NCI-H2029 (cell line): ENCODE data around the gene DNAJC11.
"Not testable (repeated sequence)": the region's sequence is repeated elsewhere in the genome, so short reads cannot be mapped to it uniquely, and the experiment has no call there.

Experiments used
- DNase-seq: peaks from one replicate; lab custom pipeline; 2025; lab: John Stamatoyannopoulos, UW

DNAJC11 gene

DNA sequence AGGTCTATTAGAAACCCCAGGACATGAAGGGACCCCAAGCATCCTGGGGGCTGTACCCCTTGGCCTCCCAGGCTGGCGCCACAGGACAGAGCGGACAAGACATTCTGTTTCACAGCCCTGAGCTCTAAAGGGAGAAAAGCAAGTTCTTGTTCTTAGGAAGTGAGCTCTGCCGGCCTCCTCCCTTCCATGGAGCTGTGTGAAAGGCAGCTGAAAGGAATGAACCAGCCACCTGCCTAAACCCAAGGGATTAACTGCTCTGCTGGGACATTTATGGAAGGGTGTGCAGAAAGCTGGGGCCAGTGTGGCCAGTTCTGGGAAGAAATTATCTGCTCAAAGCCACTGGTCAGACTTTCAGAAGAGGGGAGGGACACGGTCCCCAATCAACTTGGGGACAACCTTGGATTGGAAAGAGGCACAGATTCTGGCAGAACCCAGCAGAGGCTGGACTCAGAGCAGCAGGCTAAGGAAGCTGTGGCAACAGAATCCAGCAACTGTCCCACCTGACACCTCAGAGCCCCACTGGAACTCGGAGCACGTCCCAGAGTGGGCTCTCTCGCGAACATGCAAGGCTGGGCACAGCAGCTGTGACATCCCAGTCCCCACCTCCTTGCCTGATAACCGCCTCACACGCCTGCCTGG, 101.1 kb downstream of the DNAJC11 start:
- DNase-seq: no peak

DNA sequence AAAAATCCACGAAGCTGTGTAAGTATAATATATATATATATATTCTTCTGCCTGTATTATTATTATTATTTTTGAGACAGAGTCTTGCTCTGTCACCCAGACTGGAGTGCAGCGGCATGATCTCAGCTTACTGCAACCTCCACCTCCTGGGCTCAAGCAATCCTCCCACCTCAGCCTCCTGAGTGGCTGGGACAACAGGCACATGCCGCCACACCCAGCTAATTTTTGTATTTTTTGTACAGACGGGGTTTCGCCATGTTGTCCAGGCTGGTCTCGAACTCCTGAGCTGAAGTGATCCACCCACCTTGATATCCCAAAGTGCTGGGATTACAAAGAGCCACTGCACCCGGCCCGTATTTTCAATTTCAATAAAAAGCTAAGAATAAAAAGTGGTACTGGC, 101.6 kb downstream of the DNAJC11 start:
- DNase-seq: not testable (repeated sequence)

DNA sequence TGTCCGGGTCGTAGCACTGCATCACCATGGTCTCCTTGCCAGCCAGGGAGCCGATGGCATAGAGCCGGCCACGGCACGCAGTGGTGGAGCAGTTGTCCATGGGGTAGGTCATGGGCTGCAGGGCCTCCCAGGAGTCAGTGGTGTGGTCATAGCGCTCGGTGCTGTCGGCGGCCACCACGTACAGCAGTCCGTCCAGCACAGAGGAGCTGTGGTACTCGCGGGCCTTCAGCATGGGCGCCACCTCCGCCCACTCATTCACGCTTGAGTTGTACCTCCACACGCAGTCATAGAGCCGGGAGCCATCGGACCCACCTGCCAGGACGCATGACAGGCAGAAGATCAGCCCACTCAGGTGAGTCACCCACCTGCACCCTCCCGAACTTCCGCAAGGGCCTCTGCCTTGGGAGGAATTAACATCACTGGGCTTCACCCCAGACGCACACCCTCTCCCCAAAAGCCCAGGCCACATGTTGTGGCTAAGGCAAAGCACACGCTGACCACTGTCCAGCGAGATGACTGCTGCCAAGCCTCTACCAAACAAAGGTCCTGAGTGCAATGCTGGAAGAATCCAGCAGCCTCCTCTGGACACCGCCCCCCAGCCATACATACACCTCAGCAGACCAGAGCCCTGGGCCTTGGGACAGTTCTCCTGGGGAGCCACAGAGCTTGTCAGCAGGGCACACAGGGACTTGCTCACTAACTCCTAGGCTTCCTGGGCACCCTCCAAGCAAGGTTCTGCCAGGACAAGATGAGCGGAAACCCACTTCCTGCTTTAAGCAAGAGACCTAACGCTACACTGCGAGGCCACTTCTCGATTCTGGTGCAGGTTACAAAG, 102.3 kb downstream of the DNAJC11 start:
- no peak for DNase-seq

DNA sequence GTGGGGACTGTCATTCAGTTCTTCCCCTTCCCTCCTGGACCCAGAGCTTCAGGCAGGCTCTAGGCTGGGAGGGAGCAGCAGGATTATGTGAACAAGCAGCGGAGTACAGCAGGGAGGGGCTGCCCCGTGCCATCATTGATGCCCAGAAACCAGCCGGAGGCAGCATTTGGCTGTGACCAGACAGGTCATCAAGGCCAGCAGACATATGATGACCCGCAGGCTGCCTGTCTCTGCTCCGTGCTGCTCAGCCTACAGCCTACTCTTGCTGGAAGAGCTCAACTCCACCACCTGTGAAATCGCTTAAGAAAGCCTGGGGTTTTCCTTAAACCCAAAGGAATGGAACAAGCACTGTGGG, 103.9 kb downstream of the DNAJC11 start:
- no peak for DNase-seq

DNA sequence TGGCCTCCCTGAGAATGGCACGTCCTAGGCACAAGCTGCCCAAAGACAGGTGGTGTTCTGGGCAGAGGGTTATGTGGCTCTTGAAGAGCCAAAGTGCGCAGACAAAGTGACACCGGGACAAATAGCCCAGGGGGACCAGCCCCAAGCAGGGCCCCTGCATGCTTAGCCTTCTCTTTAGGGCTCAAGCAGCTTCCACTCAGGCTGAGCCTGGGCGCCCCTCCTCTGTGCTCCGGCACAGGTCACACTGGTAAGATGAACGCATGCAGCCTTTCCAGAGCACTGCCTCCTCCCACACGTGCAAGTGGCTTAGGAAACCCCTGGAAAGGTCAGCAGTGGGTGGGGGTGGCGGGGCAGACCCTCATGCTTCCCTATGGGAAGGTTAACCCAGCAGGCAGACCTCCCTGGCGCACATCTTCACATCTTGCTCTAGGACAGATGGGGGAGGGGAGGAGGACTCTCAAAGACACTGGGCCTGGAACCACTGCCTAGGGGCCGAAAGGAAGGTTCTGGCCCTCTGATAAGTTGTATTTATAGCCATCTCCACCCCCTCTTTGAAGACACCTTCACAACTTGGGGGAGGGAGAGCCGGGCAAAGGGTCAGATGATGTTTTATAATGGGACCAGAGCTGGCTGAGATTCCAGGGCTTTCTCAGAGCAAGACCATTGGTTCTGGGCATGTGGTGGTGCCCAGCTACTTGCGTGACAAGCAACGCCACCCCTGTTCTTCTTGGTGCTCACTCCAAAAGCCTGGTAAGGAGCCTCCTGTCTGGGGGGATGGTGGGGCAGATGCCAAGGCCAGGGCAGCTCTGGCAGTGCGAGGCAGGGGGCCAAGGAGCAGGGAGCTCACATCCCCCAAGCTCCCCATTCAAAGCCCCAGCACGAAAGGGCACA, 104.5 kb downstream of the DNAJC11 start:
- no peak for DNase-seq

DNA sequence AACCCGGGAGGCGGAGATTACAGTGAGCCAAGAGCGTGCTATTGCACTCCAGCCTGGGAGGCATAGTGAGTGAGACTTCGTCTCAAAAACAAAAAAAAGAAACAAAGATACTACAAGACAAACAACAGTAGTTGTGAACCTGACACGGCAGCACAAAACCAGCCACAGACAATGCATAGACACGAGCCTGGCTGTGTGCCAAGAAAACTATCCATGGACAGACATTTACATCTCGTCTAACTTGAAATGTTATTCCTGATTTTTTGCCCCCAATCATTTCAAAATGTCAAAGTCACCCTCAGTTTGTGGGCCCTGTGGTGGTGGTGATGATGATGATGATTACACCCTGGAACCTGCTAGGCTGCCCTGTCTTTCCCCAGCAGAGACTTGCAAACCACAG, 105.3 kb downstream of the DNAJC11 start:
- DNase-seq: no peak

DNA sequence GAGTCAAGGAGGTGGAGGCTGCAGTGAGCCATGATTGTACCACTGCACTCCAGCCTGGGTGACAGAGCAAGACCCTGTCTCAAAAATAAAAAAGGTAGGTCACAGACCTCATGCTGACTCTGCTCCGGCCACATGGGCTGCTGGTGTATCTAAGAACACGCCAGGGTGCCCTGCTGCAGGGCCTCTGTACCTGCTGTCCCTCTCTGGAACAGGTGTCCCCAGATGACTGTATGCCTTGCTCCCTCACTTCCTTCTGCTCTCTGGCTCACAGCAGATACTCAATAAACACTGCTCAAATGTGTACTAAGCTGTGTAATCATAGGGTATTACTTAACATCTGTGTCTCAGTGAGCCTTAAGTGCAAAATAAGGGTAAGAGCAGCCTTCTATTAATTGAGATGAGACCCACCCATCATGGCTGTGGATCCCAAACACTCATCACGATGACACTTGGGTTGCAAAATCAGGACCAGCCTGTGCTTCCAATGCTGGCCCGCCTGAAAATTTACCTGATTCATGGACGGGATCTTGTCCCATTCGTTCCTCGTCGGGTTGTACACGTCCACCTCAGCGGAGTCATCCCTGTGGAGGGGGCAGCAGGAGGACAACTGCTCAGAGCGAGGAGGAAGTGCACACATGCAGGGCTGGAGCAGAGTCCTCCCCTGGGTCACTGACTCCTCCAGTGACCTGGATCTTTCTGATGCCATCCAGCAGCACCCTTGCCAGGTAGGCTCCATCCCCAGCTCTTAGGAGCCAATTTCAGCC, 106.5 kb downstream of the DNAJC11 start:
- DNase-seq: no peak

DNA sequence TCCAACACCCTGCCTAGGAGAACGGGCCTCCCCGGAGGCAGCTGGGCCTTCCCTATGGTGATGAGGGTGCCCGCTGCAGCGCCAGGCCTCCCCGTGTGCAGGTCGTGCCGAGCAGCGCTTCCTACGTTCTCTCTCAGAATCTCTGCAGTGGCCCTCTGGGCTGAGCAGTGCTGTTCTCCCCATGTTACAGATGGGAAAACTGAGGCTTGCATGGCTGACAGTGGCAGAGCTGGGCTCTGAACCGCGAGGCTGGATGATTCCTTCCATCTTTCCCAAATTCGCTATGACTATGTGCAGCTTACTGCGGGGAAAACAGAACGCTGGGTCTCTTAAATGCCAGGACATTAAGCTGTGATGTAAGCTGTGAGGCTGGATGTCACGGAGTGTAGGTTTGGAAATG, 107.8 kb downstream of the DNAJC11 start:
- DNase-seq: no peak

DNA sequence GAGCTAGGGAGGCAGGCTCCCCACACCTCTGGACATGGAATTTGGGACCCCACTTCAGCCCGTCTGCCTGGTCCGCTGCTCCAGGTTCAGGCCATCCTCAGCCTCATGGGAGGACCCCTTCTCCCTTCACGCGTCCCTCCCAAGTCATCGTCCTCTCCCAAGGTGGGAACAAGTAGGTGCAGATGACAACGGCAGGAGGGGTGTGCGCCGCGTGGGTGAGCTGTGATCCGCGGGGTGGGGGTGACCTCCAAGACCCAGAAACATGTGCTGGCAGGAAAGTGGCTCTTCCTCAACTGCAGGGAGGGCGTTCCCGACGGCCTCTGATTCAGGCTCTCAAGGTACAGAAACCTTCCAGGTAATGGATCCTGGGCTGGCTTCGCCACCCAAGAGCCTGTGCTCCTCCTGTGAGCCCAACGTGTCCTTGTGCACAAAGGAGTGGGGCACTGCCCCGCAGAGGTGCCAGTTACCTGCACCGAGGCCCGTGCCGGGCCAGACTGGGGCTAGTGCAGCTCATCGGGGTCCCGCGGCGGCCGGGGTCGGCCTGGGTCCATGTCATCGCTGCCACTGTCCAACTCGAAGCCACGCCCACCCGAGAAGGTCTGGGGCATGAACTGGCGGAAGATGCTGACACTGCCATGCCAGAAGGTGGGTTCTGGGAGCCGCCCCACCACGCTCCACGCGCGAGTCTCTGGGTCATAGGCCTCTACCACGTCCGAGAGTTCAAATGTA, 108.6 kb downstream of the DNAJC11 start:
- no peak for DNase-seq

DNA sequence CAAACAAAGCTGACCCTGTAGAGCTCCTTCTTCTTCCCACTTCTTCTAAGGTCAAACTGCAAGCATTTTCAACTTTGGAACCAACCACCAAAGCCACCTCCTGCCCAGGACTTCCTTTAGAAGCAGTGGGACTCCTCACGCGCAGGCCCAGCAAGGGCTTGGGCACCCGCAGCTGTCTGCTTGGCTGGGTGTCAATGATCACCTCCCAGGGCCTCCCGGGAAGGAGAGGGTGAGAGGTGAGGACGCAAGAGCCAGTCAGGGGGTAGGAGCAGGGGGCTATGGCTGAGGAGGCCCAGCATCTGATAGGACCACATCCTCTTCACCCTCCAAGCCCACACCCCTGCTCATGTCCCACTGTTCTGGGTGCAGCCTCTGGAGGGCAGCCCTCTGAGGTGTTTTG, 109.2 kb downstream of the DNAJC11 start:
- no peak for DNase-seq

DNA sequence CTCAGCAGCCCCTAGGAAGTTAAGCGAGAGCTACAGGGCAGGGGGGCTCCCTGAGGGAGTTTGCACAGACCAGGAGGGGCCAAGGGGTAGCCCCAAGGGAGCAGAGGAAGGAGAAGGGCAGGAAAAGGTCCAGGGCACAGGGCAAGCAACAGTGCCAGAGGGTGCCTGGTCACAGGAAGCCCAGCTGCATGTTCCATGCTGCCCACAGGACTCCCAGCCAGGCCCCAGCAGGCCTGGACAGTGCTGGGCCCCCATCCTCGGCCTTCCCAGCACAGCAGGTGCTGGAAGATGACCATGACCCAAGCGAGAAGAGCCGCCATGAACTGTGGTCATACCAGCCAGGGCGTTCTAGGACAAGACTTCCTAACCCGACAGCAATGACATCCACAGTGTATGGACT, 110.0 kb downstream of the DNAJC11 start:
- DNase-seq: no peak

DNA sequence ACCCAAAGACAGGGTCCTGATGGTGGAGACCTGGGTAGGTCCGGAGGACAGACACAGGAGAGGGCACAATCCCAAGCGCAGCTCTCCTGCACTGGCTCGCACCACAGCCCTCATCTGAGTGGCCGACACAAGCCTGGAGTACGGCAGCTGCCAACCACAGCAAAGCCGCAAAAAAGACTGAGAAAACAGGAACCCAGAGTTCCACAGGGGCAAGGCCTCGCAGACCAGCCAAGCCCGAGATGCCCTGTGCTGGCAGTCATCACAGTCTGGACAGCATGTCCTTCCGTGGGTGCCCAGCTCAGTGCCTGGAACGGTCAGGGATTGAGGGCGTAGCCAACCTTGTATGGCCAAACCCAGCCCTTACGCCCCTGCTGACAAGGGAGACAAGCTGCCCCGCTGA, 110.4 kb downstream of the DNAJC11 start:
- no peak for DNase-seq

DNA sequence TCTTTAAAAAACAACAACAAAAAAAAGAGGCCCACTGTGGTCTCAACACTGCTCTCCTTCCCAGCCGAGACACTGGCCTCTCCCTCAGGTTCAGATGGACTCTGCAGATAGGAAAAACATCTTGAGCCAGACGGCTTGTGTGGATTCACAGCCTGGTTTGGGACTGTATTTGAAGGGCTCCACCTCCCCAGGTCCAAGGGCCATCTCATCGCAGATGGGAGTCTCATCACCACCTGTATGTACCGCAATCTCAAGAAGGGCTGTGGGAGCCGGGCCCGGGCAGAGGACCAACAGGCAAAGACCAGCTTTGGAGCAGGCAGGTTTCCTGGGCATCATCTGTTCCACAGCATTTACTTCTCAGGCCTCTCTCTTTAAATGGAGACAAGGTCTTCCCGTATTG, 111.6 kb downstream of the DNAJC11 start:
- no peak for DNase-seq

DNA sequence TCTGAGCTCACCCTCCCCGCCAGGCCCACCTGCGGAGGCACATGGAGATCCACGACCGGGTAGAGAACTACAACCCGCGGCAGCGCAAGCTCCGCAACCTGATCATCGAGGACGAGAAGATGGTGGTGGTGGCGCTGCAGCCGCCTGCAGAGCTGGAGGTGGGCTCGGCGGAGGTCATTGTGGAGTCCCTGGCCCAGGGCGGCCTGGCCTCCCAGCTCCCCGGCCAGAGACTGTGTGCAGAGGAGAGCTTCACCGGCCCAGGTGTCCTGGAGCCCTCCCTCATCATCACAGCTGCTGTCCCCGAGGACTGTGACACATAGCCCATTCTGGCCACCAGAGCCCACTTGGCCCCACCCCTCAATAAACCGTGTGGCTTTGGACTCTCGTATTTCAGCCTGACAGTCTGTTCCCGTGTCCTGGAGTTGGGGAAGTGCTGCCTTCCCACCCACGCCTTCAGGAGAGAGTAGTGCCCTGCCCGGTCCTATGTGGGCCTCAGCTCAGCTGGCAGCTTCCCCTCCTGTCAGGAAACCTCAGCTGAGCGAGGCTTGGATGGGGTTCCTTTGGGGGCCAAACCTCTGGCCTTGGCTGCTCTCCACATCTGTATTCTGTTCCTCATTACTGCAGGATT, 112.6 kb downstream of the DNAJC11 start:
- no peak for DNase-seq

DNA sequence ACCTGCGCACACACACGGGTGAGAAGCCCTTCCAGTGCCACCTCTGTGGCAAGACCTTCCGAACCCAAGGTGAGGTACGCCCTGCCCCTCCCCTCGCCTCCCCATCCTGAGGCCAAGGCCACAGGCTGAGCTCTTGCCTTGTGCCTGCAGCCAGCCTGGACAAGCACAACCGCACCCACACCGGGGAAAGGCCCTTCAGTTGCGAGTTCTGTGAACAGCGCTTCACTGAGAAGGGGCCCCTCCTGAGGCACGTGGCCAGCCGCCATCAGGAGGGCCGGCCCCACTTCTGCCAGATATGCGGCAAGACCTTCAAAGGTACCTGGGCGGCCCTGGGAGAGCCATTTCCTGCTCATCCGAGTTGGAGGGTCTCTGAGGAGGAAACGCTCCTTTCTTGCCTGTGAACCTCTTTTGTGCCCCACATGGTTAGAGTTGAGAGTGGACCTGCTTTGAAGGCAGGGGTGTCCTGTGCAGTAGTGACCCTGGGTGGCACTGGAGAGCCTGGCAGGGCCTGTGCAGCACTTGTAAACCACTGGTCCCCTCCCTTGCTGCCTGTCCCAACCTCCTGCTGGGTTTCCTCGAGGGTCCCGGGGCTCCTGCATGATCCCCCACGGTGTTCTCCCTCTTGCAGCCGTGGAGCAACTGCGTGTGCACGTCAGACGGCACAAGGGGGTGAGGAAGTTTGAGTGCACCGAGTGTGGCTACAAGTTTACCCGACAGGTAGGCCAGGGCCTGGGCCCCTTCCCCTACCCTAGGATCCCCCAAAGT, 113.3 kb downstream of the DNAJC11 start:
- no peak for DNase-seq

DNA sequence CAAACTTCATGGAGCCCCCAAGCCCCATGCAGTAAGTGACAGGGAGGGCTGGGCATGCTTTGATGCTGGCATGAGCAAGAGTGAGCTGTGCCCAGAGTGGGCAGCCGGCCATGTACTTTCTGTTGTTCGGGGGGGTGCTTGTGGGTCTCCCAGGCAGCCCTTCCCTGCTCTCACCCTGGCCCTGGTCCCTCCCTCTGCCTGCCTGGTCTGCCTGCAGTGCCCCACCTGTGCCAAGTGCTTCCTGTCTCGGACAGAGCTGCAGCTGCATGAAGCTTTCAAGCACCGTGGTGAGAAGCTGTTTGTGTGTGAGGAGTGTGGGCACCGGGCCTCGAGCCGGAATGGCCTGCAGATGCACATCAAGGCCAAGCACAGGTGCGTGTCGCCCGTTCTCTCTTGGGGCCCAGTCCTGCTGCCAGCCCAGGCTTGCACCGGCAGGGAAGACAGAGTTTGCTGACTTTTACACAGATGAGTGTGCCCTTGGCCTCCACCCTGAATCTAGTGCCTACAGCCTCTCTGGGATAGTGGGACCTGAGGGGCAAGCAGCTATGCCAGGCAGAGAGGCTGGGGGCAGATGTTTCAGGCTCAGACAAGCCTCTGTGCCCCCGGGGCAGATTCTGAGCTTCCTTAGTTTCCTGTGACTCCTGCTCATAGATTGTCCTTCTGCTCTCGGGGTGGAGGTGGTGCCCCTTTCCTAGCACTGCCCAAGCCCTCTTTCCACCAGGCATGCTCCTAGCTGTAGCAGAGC, 114.2 kb downstream of the DNAJC11 start:
- peak; percentile 72 for DNase-seq

DNA sequence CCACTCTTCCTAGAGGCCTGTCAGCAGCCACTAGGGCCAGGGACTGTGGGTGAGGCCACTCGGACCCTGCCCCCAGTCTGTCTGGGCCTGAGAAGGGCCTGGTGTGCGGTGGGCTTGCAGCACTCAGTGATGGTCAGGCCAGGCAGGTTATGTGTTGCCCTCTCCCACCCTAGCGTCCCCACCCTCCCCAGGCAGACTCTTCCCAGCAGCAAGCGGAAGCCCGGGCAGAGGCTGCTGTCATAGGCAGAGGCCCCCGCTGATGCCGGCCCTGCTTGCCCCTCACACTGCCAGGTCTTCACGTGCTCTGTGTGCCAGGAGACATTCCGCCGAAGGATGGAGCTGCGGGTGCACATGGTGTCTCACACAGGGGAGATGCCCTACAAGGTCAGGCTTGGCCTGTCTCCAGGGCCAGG, 115.2 kb downstream of the DNAJC11 start:
- no peak for DNase-seq

DNA sequence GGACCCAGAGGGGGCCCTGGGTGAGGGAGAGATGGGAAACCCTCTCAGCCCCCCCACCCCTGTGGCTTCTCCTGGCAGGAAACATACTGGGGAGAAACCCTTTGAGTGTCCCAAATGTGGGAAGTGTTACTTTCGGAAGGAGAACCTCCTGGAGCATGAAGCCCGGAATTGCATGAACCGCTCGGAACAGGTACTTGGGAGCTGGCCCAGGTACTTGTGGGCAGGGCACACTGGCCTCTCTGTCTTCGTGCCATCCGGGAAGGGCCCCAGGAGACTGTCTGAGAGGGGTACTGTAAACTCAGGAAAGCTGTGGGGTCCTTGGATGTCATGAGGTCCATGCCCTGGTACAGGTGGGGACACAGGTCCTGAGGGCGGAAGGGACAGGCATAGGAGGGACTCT, 115.8 kb downstream of the DNAJC11 start:
- no peak for DNase-seq

DNA sequence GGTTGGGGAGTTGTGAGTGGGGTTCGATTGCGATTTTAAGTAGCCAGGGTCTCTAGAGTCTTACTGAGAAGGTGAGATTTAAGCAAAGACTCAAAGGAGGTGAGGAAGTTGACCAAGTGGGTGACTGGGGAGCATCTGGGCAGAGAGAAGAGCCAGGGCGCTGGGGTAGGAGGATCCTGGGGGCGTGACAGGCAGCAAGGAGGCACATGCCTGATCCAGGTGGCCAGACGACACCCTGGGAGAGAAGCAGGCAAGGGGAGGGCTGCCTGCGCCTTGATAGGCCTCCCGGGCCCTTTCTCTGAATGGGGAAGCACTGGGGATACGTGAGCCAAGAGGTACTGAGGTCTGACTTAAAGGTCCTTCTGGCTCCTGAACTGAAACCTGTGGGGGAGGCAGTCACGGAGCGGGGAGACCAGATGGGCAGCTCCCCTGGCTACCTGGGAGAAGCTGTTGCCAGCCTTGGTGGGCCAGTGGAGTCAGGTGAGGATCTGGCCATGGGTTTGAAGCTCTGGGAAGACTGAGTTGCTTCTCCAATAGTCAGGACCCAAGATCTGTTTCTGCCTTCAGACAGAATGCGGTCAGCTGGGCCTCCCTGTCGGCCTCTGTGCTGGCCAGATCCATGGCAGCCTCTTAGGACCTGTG, 116.4 kb downstream of the DNAJC11 start:
- DNase-seq: no peak
